Measurements from ENCODE around the gene RPRML.

- TF ChIP-seq SUZ12 (IDR thresholded peaks at IDR 0.05) (no peak), LEF1 (IDR thresholded peaks at IDR 0.05; ENCODE audit: borderline replicate concordance) (no peak), FOXA1 (IDR thresholded peaks at IDR 0.05) (no peak)
These were observed 6.7 kb downstream of the RPRML start for GRCh38 chr17:46972346-46972745.
